IPS-15b (cell line): ENCODE results near the gene DTD2.

Source experiments
- H3K27me3 ChIP-seq: one replicate; pipeline ENCODE4 v1.6.1; 2013; ENCODE audit warnings: low read length; ENCODE audit not compliant: control insufficient read depth, insufficient read depth
- H3K36me3 ChIP-seq: one replicate; pipeline ENCODE4 v1.6.1; 2013; ENCODE audit warnings: low read length; ENCODE audit not compliant: control insufficient read depth, insufficient read depth
- H3K4me1 ChIP-seq: one replicate; pipeline ENCODE4 v1.6.1; 2013; ENCODE audit warnings: mild to moderate bottlenecking, low read length; ENCODE audit not compliant: control insufficient read depth, insufficient read depth
- H3K4me3 ChIP-seq: one replicate; pipeline ENCODE4 v1.5.1; 2013; ENCODE audit warnings: low read depth, low read length
- H3K9ac ChIP-seq: one replicate; pipeline ENCODE4 v1.6.1; 2013; ENCODE audit warnings: low read depth, mild to moderate bottlenecking, low read length
- H3K9me3 ChIP-seq: one replicate; pipeline ENCODE4 v1.6.1; 2013; ENCODE audit warnings: mild to moderate bottlenecking, low read length; ENCODE audit not compliant: control insufficient read depth, insufficient read depth

DTD2 gene

GRCh38 chr14:31400031-31400638 is 57.2 kb downstream of the DTD2 start:
- no peaks in the 10 kb centered on the region for H3K27me3 ChIP-seq
- H3K36me3 ChIP-seq: peaks cover 2% of the 10 kb centered on the region
- no peak overlapping the region for H3K4me3 ChIP-seq
- H3K9ac ChIP-seq: no peak overlapping the region
- H3K4me1 ChIP-seq: peaks cover 4% of the 10 kb centered on the region
- H3K9me3 ChIP-seq: no peaks in the 10 kb centered on the region
